Gastroesophageal sphincter (tissue), 4 donors: ENCODE results near the gene GANAB. TPM values are rescaled to one million over a fixed set of nuclear protein-coding genes. Genes with fewer than 3 reads are reported as not detected.
"Not testable (repeated sequence)": the region's sequence is repeated elsewhere in the genome, so short reads cannot be mapped to it uniquely, and the experiment has no call there.

ENCODE experiments used
- ATAC-seq: fragments of 150-250 bp; one replicate; pipeline ENCODE4 v1.9.1; 2016; ENCODE audit warnings: mild to moderate bottlenecking, moderate library complexity
- H3K27ac ChIP-seq, 4 donors: fragments of 200-600 bp; sonication (generic) in 3 of 4; 1 replicate in 3 of 4; 2 replicates in 1 of 4; pipeline ENCODE4 v1.5.1; 2016 to 2019
- H3K27me3 ChIP-seq: fragments of 200-600 bp; sonication (generic); one replicate; pipeline ENCODE4 v1.5.1; 2019
- H3K36me3 ChIP-seq, 2 donors: fragments of 200-600 bp; sonication (generic); one replicate each; pipeline ENCODE4 v1.5.1; 2019; ENCODE audit warnings: control low read depth in 1 of 2
- H3K4me1 ChIP-seq, 3 donors: fragments of 200-600 bp; sonication (generic); 1 replicate in 2 of 3; 2 replicates in 1 of 3; pipeline ENCODE4 v1.5.1; 2016 to 2019; ENCODE audit warnings: control low read depth in 2 of 3
- H3K4me3 ChIP-seq, 2 donors: fragments of 200-600 bp; sonication (generic); one replicate each; pipeline ENCODE4 v1.5.1; 2019; ENCODE audit warnings: mild to moderate bottlenecking in 1 of 2, moderate library complexity in 1 of 2
- H3K9me3 ChIP-seq, 3 donors: fragments of 200-600 bp; sonication (generic); one replicate each; pipeline ENCODE4 v1.5.1; 2017 to 2019; ENCODE audit warnings: control low read depth in 2 of 3
- EP300 ChIP-seq: sonication (generic); formaldehyde crosslinking; IDR thresholded peaks from one replicate; pipeline ENCODE4 v1.6.1; 2017; ENCODE audit warnings: antibody characterized with exemption, mild to moderate bottlenecking
- POLR2A ChIP-seq, 2 donors: fragments of 450-650 bp; IDR thresholded peaks; one replicate each; pipeline ENCODE4 v1.6.1; 2017; ENCODE audit warnings: antibody characterized with exemption in 2 of 2, mild to moderate bottlenecking in 2 of 2, moderate library complexity in 1 of 2
- POLR2AphosphoS5 ChIP-seq: sonication (generic); formaldehyde crosslinking; IDR thresholded peaks from one replicate; pipeline ENCODE4 v1.6.1; 2017; ENCODE audit warnings: antibody characterized with exemption
- WGBS, 2 donors: methylation state at CpG; one replicate each; pipeline ENCODE4 v1.1.5; 2018; ENCODE audit warnings: low coverage in 1 of 2; 5-methylcytosine and 5-hydroxymethylcytosine counted together
- total RNA-seq, 4 donors: library from RNA; depleted of rRNA; stranded (reverse); fragments of >200 nt; gene quantifications; one replicate each; pipeline ENCODE4 v1.1.0, GENCODE V29; 2016
- TF ChIP-seq, protein P1 (sequence below), 4 experiments: fragments of 200-600 bp in 2 of 4; fragments of 450-650 bp in 2 of 4; sonication (generic) in 1 of 4; IDR thresholded peaks; one replicate each; pipeline ENCODE4 v1.5.1; 2017 to 2019; ENCODE audit warnings: antibody characterized with exemption in 4 of 4, mild to moderate bottlenecking in 2 of 4, moderate library complexity in 2 of 4

Gene GANAB
- total RNA-seq, 4 donors from 2014 or later = 87.8 to 151 (median 134) TPM

GRCh38 chr11:62592146-62592815 is 54.1 kb downstream of the GANAB start:
- Histone ChIP-seq H3K27me3 (no peaks in the 10 kb centered on the region), H3K4me1 (peaks cover 0 to 52% (median 22%) of the 10 kb centered on the region in 3 donors), H3K36me3 (peaks cover 0 to 59% of the 10 kb centered on the region in 2 donors), H3K9me3 (no peaks in the 10 kb centered on the region), H3K27ac (peak overlapping the region; percentile 82 to 97 (median 92)), H3K4me3 (peak overlapping the region; percentile 39 to 57)
- TF ChIP-seq, protein P1, sequence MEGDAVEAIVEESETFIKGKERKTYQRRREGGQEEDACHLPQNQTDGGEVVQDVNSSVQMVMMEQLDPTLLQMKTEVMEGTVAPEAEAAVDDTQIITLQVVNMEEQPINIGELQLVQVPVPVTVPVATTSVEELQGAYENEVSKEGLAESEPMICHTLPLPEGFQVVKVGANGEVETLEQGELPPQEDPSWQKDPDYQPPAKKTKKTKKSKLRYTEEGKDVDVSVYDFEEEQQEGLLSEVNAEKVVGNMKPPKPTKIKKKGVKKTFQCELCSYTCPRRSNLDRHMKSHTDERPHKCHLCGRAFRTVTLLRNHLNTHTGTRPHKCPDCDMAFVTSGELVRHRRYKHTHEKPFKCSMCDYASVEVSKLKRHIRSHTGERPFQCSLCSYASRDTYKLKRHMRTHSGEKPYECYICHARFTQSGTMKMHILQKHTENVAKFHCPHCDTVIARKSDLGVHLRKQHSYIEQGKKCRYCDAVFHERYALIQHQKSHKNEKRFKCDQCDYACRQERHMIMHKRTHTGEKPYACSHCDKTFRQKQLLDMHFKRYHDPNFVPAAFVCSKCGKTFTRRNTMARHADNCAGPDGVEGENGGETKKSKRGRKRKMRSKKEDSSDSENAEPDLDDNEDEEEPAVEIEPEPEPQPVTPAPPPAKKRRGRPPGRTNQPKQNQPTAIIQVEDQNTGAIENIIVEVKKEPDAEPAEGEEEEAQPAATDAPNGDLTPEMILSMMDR (IDR thresholded peaks at IDR 0.05) = no peak
- TF ChIP-seq EP300 (no peak), POLR2A (IDR thresholded peaks at IDR 0.05) (no peak), POLR2AphosphoS5 (no peak)
- ATAC-seq = no peak
- WGBS, 2 donors = 8 to 35% methylated on average over 5 of the region's 17 CpGs

- WGBS, 2 donors = 0 to 1% methylated on average over 8 to 20 of the region's 58 CpGs
- TF ChIP-seq, protein P1 (IDR thresholded peaks at IDR 0.05) = no peak
- TF ChIP-seq POLR2A (IDR thresholded peaks at IDR 0.05) (peak; percentile 66 to 77), POLR2AphosphoS5 (peak; percentile 97), EP300 (no peak)
- peaks cover 0 to 52% (median 22%) of the 10 kb centered on the region in 3 donors for H3K4me1 ChIP-seq
- H3K36me3 ChIP-seq = peaks cover 0 to 59% of the 10 kb centered on the region in 2 donors
- H3K27me3 ChIP-seq = no peaks in the 10 kb centered on the region
- no peaks in the 10 kb centered on the region for H3K9me3 ChIP-seq
- peak within 1 kb of the TSS; percentile 91 to 97 (median 92) for H3K27ac ChIP-seq
- peak; percentile 96 for ATAC-seq
- H3K4me3 ChIP-seq = peak within 1 kb of the TSS; percentile 57 to 85
These were observed 54.8 kb downstream of the GANAB start, which contains the start of gene TUT1 for GRCh38 chr11:62591448-62592145. Gene TUT1, minus strand, starts transcription at chr11:62591523. Its CDS starts 38 bp downstream, at chr11:62591485.

- H3K4me1 ChIP-seq = peaks cover 0 to 47% (median 22%) of the 10 kb centered on the region in 3 donors
- H3K27ac ChIP-seq = no peak overlapping the region
- TF ChIP-seq POLR2AphosphoS5 (no peak), POLR2A (IDR thresholded peaks at IDR 0.05) (no peak), EP300 (no peak)
- WGBS, 2 donors = 50 to 68% methylated on average over 12 to 17 of the region's 18 CpGs
- no peak for ATAC-seq
- no peaks in the 10 kb centered on the region for H3K27me3 ChIP-seq
- H3K36me3 ChIP-seq = peaks cover 0 to 59% of the 10 kb centered on the region in 2 donors
- H3K9me3 ChIP-seq = no peaks in the 10 kb centered on the region
- H3K4me3 ChIP-seq = no peak overlapping the region
These were observed 57.3 kb downstream of the GANAB start for GRCh38 chr11:62588966-62589637.

- not testable (repeated sequence) for H3K27me3 ChIP-seq, H3K9me3 ChIP-seq, ATAC-seq, H3K27ac ChIP-seq, H3K4me3 ChIP-seq
- peaks cover 0 to 81% of the 10 kb centered on the region in 2 donors for H3K36me3 ChIP-seq
- H3K4me1 ChIP-seq = peaks cover 0 to 19% (median 7%) of the 10 kb centered on the region in 3 donors
- 98% methylated on average over 6 of the region's 7 CpGs; no CpG with 5 or more reads in 1 of the 2 donors for WGBS, 2 donors
These were observed 61.1 kb downstream of the GANAB start for GRCh38 chr11:62585356-62585755.

GRCh38 chr11:62581735-62582134 is 64.7 kb downstream of the GANAB start:
- not testable (repeated sequence) for H3K4me3 ChIP-seq, H3K27ac ChIP-seq, H3K4me1 ChIP-seq, ATAC-seq, H3K9me3 ChIP-seq, H3K27me3 ChIP-seq
- peaks cover 0 to 92% of the 10 kb centered on the region in 2 donors for H3K36me3 ChIP-seq
- 97 to 100% methylated on average over 2 to 4 of the region's 4 CpGs for WGBS, 2 donors

DNA sequence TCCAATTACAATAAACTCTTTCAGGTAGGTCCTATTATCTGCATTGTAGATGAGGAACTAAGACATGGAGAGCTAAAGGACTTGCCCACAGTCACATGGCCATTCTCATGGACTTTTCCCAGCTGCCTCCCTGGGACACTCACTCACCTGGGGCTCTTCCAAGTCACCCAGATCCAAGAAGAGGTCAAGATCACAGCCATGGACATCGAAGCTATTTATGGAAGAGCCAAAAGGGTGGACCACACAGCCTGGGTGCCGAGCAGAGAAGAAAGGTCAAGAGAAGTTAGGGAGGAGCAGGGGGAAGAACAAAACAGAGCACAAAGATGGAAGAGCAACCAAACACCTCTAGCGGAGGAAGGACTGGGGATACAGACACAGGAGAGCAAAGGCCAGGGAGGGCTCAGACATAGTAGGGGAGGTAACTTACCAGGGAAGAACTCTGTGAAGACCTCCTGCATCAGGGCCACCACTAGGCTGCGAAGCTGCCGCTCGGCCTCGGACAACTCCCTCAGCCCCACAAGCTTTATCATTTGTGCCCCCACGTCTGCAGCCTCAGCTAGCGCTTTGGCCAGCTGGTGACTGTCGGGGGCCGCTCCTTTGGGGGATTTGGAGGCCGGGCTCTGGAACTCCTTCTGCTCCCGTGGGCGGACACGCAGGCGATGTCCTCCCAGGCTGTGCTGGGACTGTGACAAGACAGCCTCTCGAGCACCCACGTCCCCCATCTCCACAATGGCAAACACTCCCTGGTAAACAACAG is 65.3 kb downstream of the GANAB start:
- Histone ChIP-seq H3K27ac (no peak overlapping the region), H3K27me3 (no peaks in the 10 kb centered on the region), H3K4me3 (no peak overlapping the region), H3K36me3 (peaks cover 0 to 92% of the 10 kb centered on the region in 2 donors), H3K9me3 (no peaks in the 10 kb centered on the region), H3K4me1 (peaks cover 0 to 8% (median 0%) of the 10 kb centered on the region in 3 donors)
- no peak for ATAC-seq
- WGBS, 2 donors = 81 to 90% methylated on average over 2 to 6 of the region's 18 CpGs
- TF ChIP-seq, protein P1 (IDR thresholded peaks at IDR 0.05) = no peak
- TF ChIP-seq POLR2A (IDR thresholded peaks at IDR 0.05) (no peak), POLR2AphosphoS5 (no peak), EP300 (no peak)
